Esophagus squamous epithelium (tissue), 4 donors: ENCODE data around the gene VASH2.
"Not testable (repeated sequence)": the region's sequence is repeated elsewhere in the genome, so short reads cannot be mapped to it uniquely, and the experiment has no call there.

ENCODE experiments used
- CTCF ChIP-seq, 6 experiments: fragments of 450-650 bp in 4 of 6; fragments of 200-600 bp in 2 of 6; sonication (generic) in 2 of 6; IDR thresholded peaks; one replicate each; pipeline ENCODE4 v1.5.1; 2016 to 2019; ENCODE audit warnings: antibody characterized with exemption in 6 of 6, mild to moderate bottlenecking in 4 of 6, moderate library complexity in 4 of 6
- POLR2A ChIP-seq, 4 donors: fragments of 450-650 bp; IDR thresholded peaks; one replicate each; pipeline ENCODE4 v1.6.1; 2017; ENCODE audit warnings: antibody characterized with exemption in 4 of 4, mild to moderate bottlenecking in 4 of 4, moderate library complexity in 3 of 4

- not testable (repeated sequence) for TF ChIP-seq POLR2A, CTCF (IDR thresholded peaks at IDR 0.05)
Observed at GRCh38 chr1:212993960-212994359, 43.6 kb downstream of the VASH2 start.
